WTC11 (cell line): ENCODE data around the gene RFC5. TPM values are rescaled to one million over a fixed set of nuclear protein-coding genes. Genes with fewer than 3 reads are reported as not detected.

Experiments used
- ATAC-seq: fragments of 200-7000 bp; cut with Tn5 transposase; 2 replicates; pipeline ENCODE4 v1.10.0; 2021; ENCODE audit warnings: mild to moderate bottlenecking, moderate library complexity
- CTCF ChIA-PET: fragments of 300-600 bp; sonication (Branson Sonifier 250); formaldehyde crosslinking; loops from one replicate; lab custom pipeline; 2021; ENCODE audit warnings: antibody characterized with exemption; lab: Charles Lee
- POLR2A ChIA-PET: fragments of 350-600 bp; sonication (Branson Sonifier 250); formaldehyde crosslinking; loops from one replicate; lab custom pipeline; 2021; ENCODE audit warnings: antibody characterized with exemption; lab: Charles Lee
- DNase-seq: peaks from one replicate; pipeline ENCODE4 v3.0.0; 2021; ENCODE audit warnings: low spot score
- H3K27ac Mint-ChIP-seq: 2 replicates; pipeline ENCODE4 v1.8.0; 2021; ENCODE audit warnings: mixed read lengths
- H3K27me3 Mint-ChIP-seq: 2 replicates; pipeline ENCODE4 v1.8.0; 2021; ENCODE audit warnings: low read depth, mild to moderate bottlenecking, moderate library complexity, mixed read lengths
- H3K36me3 Mint-ChIP-seq: 2 replicates; pipeline ENCODE4 v1.8.0; 2021; ENCODE audit warnings: mixed read lengths
- H3K4me1 Mint-ChIP-seq: 2 replicates; pipeline ENCODE4 v1.8.0; 2022; ENCODE audit warnings: mixed read lengths
- H3K4me3 Mint-ChIP-seq: 2 replicates; pipeline ENCODE4 v1.8.0; 2021; ENCODE audit warnings: mild to moderate bottlenecking, moderate library complexity, mixed read lengths
- H3K9me3 Mint-ChIP-seq: 2 replicates; pipeline ENCODE4 v1.8.0; 2021; ENCODE audit warnings: mixed read lengths
- AR ChIP-seq: fragments of 250-450 bp; sonication (Bioruptor Pico); IDR thresholded peaks from 2 replicates; pipeline ENCODE4 v1.9.0; 2021; ENCODE audit warnings: mild to moderate bottlenecking
- ATF3 ChIP-seq: sonication (generic); formaldehyde crosslinking; conservative IDR thresholded peaks from 2 replicates; pipeline ENCODE4 v1.8.1; 2022; ENCODE audit warnings: mild to moderate bottlenecking, missing genetic modification reagents
- FOXJ3 ChIP-seq: sonication (generic); formaldehyde crosslinking; IDR thresholded peaks from 2 replicates; pipeline ENCODE4 v1.9.0; 2021; ENCODE audit warnings: missing genetic modification reagents, mild to moderate bottlenecking, borderline replicate concordance
- FOXK1 ChIP-seq: sonication (generic); formaldehyde crosslinking; IDR thresholded peaks from 2 replicates; pipeline ENCODE4 v1.8.0; 2022; ENCODE audit warnings: mild to moderate bottlenecking, moderate library complexity, missing genetic modification reagents
- FOXP1 ChIP-seq: sonication (generic); formaldehyde crosslinking; IDR thresholded peaks from 2 replicates; pipeline ENCODE4 v1.8.0; 2022; ENCODE audit warnings: missing genetic modification reagents, mild to moderate bottlenecking, moderate library complexity, borderline replicate concordance
- GRHL2 ChIP-seq: fragments of 250-450 bp; sonication (Bioruptor Pico); IDR thresholded peaks from 2 replicates; pipeline ENCODE4 v1.8.0; 2022; ENCODE audit warnings: mild to moderate bottlenecking, moderate library complexity; ENCODE audit not compliant: insufficient replicate concordance, severe bottlenecking
- IRF1 ChIP-seq: sonication (generic); formaldehyde crosslinking; IDR thresholded peaks from 2 replicates; pipeline ENCODE4 v1.8.0; 2023; ENCODE audit warnings: missing genetic modification reagents
- MXD4 ChIP-seq: fragments of 250-450 bp; sonication (Bioruptor Pico); IDR thresholded peaks from 2 replicates; pipeline ENCODE4 v1.8.0; 2021; ENCODE audit warnings: mild to moderate bottlenecking, moderate library complexity, borderline replicate concordance
- NR1H2 ChIP-seq: sonication (generic); formaldehyde crosslinking; IDR thresholded peaks from 2 replicates; pipeline ENCODE4 v1.9.0; 2021; ENCODE audit warnings: mild to moderate bottlenecking, moderate library complexity, missing genetic modification reagents
- NR3C1 ChIP-seq: sonication (generic); formaldehyde crosslinking; conservative IDR thresholded peaks from 2 replicates; pipeline ENCODE4 v1.8.1; 2023; ENCODE audit warnings: low read depth, mild to moderate bottlenecking, missing genetic modification reagents
- OVOL2 ChIP-seq: fragments of 250-450 bp; sonication (Bioruptor Pico); IDR thresholded peaks from 2 replicates; pipeline ENCODE4 v1.9.0; 2021; ENCODE audit warnings: mild to moderate bottlenecking, borderline replicate concordance
- PRRX2 ChIP-seq: fragments of 250-450 bp; sonication (Bioruptor Pico); IDR thresholded peaks from 2 replicates; pipeline ENCODE4 v1.8.0; 2021; ENCODE audit warnings: mild to moderate bottlenecking
- SMAD4 ChIP-seq: sonication (generic); formaldehyde crosslinking; IDR thresholded peaks from 2 replicates; pipeline ENCODE4 v1.8.0; 2022; ENCODE audit warnings: mild to moderate bottlenecking, missing genetic modification reagents
- ZNF121 ChIP-seq: sonication (generic); formaldehyde crosslinking; IDR thresholded peaks from 2 replicates; pipeline ENCODE4 v1.8.0; 2023; ENCODE audit warnings: missing genetic modification reagents
- ZNF138 ChIP-seq: sonication (generic); formaldehyde crosslinking; conservative IDR thresholded peaks from 2 replicates; pipeline ENCODE4 v1.8.1; 2022; ENCODE audit warnings: mild to moderate bottlenecking, moderate library complexity, missing genetic modification reagents
- ZNF232 ChIP-seq: sonication (generic); formaldehyde crosslinking; IDR thresholded peaks from 2 replicates; pipeline ENCODE4 v1.8.0; 2022; ENCODE audit warnings: mild to moderate bottlenecking, missing genetic modification reagents
- ZSCAN18 ChIP-seq: fragments of 250-450 bp; sonication (Bioruptor Pico); IDR thresholded peaks from 2 replicates; pipeline ENCODE4 v2.1.2; 2022; ENCODE audit warnings: mild to moderate bottlenecking, moderate library complexity
- total RNA-seq: library from RNA; stranded (reverse); gene quantifications from 3 replicates; pipeline ENCODE4 v1.2.3, GENCODE V29; 2021
- TF ChIP-seq, protein P1 (sequence below): fragments of 250-450 bp; sonication (Bioruptor Pico); IDR thresholded peaks from 2 replicates; pipeline ENCODE4 v1.8.0; 2021; ENCODE audit warnings: mild to moderate bottlenecking
- TF ChIP-seq, protein P2 (sequence below): sonication (generic); formaldehyde crosslinking; IDR thresholded peaks from 2 replicates; pipeline ENCODE4 v1.8.0; 2023; ENCODE audit warnings: mild to moderate bottlenecking, missing genetic modification reagents

RFC5 gene
- total RNA-seq, 1 experiment from 2014 or later: 35.2 TPM

DNA sequence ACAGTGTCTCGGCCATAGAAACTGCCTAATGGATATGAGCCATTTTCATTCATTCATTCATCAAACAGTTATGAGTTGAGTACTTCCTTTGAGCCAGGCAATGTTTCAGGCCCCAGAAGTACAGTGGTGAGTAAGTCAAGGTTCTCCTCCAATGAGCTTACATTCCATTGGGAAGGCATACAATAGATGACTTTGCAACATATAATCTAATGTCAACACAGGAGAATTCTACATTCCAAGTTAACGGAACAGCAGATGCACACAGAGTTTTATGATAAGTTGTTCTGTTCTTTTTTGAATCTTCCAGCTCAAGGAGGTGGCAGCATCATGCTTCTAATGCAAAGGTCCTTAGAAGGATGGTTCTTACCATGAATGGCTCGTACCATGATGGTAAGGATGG lies 3.2 kb upstream of the RFC5 start:
- CTCF ChIA-PET: no interaction called here

GRCh38 chr12:118015306-118015705 lies 1.2 kb upstream of the RFC5 start:
- TF ChIP-seq MXD4 (CRISPR knock-in tag) (no peak), PRRX2 (CRISPR knock-in tag) (no peak), FOXJ3 (CRISPR knock-in tag) (no peak), ZSCAN18 (CRISPR knock-in tag) (no peak), FOXP1 (no peak)
- peaks cover 18% of the 10 kb centered on the region for H3K4me1 Mint-ChIP-seq
- CTCF ChIA-PET: no interaction called here
- no peak for ATAC-seq
- DNase-seq: no peak
- POLR2A ChIA-PET: no interaction called here
- no peak overlapping the region for H3K27ac Mint-ChIP-seq
- H3K9me3 Mint-ChIP-seq: peaks cover 3% of the 10 kb centered on the region; the same call in 1 of the 2 replicates
- no peaks in the 10 kb centered on the region; the same call in none of the 2 replicates for H3K27me3 Mint-ChIP-seq
- H3K4me3 Mint-ChIP-seq: no peak overlapping the region; the same call in 1 of the 2 replicates
- H3K36me3 Mint-ChIP-seq: peaks cover 20% of the 10 kb centered on the region

More for the DNA sequence above, 3.2 kb upstream of the RFC5 start:
- no peak overlapping the region for H3K4me3 Mint-ChIP-seq
- H3K4me1 Mint-ChIP-seq: peaks cover 18% of the 10 kb centered on the region
- DNase-seq: no peak
- H3K36me3 Mint-ChIP-seq: peaks cover 5% of the 10 kb centered on the region; the same call in 1 of the 2 replicates
- no peak for TF ChIP-seq SMAD4
- no peak for TF ChIP-seq ATF3
- TF ChIP-seq ZNF232 (CRISPR knock-in tag): no peak
- peaks cover 3% of the 10 kb centered on the region; the same call in 1 of the 2 replicates for H3K9me3 Mint-ChIP-seq
- no peak overlapping the region for H3K27ac Mint-ChIP-seq
- no peak for ATAC-seq
- POLR2A ChIA-PET: no interaction called here
- no peaks in the 10 kb centered on the region; the same call in none of the 2 replicates for H3K27me3 Mint-ChIP-seq

- ChIA-PET POLR2A (interaction anchor here (0.7 to 0.8 kb wide), 2 partner anchors 104 to 141 kb away, joined by 3 read pairs; no protein-coding TSS in a partner anchor), CTCF (interaction anchor here (0.6 to 2.5 kb wide), 5 partner anchors 108 to 167 kb away, joined by 3 to 25 read pairs (median 7); no protein-coding TSS in a partner anchor)
- no peaks in the 10 kb centered on the region; the same call in none of the 2 replicates for H3K27me3 Mint-ChIP-seq
- H3K4me3 Mint-ChIP-seq: peak overlapping the region; percentile 93
- no peak for TF ChIP-seq NR3C1 (CRISPR knock-in tag)
- TF ChIP-seq FOXK1 (CRISPR knock-in tag): no peak
- TF ChIP-seq ZNF121 (CRISPR knock-in tag): no peak
- TF ChIP-seq, protein P1, sequence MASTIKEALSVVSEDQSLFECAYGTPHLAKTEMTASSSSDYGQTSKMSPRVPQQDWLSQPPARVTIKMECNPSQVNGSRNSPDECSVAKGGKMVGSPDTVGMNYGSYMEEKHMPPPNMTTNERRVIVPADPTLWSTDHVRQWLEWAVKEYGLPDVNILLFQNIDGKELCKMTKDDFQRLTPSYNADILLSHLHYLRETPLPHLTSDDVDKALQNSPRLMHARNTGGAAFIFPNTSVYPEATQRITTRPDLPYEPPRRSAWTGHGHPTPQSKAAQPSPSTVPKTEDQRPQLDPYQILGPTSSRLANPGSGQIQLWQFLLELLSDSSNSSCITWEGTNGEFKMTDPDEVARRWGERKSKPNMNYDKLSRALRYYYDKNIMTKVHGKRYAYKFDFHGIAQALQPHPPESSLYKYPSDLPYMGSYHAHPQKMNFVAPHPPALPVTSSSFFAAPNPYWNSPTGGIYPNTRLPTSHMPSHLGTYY (CRISPR knock-in tag): no peak
- TF ChIP-seq NR1H2 (CRISPR knock-in tag): no peak
- TF ChIP-seq ZNF138 (CRISPR knock-in tag): no peak
- TF ChIP-seq, protein P2, sequence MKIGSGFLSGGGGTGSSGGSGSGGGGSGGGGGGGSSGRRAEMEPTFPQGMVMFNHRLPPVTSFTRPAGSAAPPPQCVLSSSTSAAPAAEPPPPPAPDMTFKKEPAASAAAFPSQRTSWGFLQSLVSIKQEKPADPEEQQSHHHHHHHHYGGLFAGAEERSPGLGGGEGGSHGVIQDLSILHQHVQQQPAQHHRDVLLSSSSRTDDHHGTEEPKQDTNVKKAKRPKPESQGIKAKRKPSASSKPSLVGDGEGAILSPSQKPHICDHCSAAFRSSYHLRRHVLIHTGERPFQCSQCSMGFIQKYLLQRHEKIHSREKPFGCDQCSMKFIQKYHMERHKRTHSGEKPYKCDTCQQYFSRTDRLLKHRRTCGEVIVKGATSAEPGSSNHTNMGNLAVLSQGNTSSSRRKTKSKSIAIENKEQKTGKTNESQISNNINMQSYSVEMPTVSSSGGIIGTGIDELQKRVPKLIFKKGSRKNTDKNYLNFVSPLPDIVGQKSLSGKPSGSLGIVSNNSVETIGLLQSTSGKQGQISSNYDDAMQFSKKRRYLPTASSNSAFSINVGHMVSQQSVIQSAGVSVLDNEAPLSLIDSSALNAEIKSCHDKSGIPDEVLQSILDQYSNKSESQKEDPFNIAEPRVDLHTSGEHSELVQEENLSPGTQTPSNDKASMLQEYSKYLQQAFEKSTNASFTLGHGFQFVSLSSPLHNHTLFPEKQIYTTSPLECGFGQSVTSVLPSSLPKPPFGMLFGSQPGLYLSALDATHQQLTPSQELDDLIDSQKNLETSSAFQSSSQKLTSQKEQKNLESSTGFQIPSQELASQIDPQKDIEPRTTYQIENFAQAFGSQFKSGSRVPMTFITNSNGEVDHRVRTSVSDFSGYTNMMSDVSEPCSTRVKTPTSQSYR (CRISPR knock-in tag): no peak
- no peak for TF ChIP-seq OVOL2
- TF ChIP-seq PRRX2 (CRISPR knock-in tag): no peak
- no peak for TF ChIP-seq AR (CRISPR knock-in tag)
- TF ChIP-seq SMAD4: no peak
- TF ChIP-seq IRF1 (CRISPR knock-in tag): no peak
- TF ChIP-seq GRHL2 (CRISPR knock-in tag): no peak
- H3K4me1 Mint-ChIP-seq: peaks cover 18% of the 10 kb centered on the region
- peak; percentile 5 for ATAC-seq
- 0 out of 2 replicates have a peak overlapping the region, but pooled peaks have one; percentile 40 for H3K27ac Mint-ChIP-seq
- H3K36me3 Mint-ChIP-seq: peaks cover 26% of the 10 kb centered on the region
- DNase-seq: no peak
- peaks cover 3% of the 10 kb centered on the region; the same call in 1 of the 2 replicates for H3K9me3 Mint-ChIP-seq
Observed at GRCh38 chr12:118015944-118016343, 559 bp upstream of the RFC5 start.
